Activated T-helper 1 cell treated with Interleukin-2 at 50 U/mL for 16 hours (primary cell): ENCODE measurements around the gene RNASET2.
"Not testable (repeated sequence)": the region's sequence is repeated elsewhere in the genome, so short reads cannot be mapped to it uniquely, and the experiment has no call there.

Source experiments
- DNase-seq: peaks from one replicate; pipeline ENCODE4 v3.0.0-alpha.2; 2020; ENCODE audit warnings: low read depth

Gene RNASET2

DNA sequence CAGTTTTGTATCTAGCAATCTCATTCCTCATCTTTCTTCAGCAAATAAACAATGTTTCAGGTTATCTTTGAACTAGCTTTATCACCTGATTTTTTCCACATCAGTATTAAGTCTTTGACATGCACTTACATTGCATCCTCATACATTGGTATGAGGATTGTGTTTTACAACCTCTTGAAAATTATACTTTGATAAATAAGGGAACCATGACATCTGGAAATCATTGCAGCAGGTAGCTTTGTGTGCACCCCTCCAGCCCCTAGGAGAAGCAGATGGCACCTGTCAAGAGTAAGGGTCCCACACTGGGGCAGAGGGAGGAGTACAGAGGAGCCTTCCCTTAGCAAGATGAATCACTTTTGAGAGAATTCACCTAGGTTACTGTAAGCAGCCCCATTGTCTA lies 13.7 kb upstream of the RNASET2 start:
- DNase-seq, result no peak

DNA sequence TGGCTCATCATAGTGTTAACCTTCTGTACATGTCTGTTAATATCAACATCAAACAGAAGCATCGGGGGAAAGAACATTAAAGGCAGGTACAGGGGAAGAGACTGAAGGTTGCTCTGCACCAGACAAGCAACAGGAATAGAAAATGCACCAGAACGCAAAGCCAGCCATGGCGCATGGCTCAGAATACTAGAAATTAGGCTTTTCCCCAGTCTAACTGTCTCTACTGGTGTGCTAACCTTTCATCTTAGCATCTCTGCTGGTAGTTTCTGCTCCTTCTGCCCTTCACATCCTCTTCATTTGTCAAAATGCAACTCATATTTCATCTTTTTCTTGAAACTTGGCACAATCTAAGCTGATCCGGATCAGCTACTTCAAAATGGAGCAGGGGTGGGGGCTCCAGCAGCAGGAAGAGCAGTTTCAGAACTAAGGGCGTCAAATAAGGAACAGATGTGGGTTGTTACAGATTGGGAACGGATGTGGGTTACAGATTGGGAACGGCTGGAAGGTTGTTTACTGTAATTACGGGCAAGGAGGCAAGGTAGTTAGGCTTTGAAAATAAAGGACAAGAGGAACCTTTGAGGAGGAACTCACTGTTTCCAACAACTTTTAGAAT lies 13.1 kb upstream of the RNASET2 start:
- DNase-seq, result no peak

DNA sequence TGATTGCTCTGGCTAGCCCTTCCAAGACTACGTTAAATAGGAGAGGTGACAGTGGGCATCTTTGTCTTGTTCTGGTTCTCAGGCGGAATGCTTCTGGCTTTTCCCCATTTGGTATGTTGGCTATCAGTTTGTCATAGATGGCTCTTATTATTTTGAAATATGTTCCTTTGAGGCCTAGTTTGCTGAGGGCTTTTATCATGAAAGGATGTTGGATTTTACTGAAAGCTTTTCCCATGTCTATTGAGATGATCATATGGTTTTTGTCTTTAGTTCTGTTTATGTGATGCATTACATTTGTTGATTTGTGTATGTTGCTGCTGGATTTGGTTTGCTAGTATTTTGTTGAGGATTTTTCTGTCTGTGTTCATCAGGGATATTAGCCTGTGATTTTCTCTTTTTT lies 9.9 kb upstream of the RNASET2 start:
- no peak for DNase-seq

DNA sequence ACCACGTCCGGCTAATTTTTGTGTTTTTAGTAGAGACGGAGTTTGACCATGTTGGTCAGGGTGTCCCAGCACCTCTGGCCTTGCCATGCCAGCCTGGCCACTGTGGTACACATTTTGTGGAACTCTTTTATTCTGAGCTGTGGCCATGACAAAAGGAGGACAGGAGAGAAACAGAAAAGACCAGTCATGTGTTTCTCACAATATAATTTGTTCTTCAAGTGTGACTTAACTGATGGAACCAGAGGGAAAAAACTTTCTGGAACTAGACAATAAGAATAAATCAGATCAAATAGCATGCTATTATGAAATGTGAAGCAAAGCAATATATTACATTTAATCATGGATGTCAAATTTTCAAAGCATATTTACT lies 4.2 kb upstream of the RNASET2 start:
- no peak for DNase-seq

DNA sequence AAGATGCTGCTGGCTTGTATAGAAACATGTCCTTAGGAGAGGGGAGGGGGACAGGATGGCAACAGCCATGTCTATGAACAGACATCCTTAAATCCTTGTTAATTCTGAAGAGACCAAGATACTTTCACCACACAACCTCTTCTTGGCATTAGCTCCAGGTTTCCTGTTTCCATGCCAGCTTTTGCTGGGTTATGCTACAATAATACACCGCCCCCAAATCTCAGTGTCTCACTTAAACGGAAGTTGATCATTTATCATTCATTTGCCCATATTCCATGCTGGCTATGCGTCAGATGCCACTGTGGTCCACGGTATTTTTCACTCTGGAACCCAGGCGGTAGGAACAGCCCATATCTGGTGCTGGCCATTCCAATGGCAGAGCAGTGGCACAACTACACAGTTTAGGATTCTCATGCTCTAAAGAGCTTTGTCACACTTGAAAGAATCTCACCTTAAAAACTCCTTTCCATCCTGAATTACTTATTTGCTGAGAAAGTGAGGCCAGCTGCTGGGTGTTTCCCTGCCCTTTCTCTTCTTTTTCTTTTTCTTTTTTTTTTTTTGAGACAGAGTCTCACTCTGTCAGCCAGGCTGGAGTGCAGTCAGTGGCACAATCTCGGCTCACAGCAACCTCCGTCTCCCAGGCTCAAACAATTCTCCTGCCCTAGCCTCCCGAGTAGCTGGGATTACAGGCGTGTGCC lies 3.7 kb upstream of the RNASET2 start:
- DNase-seq, result no peak

DNA sequence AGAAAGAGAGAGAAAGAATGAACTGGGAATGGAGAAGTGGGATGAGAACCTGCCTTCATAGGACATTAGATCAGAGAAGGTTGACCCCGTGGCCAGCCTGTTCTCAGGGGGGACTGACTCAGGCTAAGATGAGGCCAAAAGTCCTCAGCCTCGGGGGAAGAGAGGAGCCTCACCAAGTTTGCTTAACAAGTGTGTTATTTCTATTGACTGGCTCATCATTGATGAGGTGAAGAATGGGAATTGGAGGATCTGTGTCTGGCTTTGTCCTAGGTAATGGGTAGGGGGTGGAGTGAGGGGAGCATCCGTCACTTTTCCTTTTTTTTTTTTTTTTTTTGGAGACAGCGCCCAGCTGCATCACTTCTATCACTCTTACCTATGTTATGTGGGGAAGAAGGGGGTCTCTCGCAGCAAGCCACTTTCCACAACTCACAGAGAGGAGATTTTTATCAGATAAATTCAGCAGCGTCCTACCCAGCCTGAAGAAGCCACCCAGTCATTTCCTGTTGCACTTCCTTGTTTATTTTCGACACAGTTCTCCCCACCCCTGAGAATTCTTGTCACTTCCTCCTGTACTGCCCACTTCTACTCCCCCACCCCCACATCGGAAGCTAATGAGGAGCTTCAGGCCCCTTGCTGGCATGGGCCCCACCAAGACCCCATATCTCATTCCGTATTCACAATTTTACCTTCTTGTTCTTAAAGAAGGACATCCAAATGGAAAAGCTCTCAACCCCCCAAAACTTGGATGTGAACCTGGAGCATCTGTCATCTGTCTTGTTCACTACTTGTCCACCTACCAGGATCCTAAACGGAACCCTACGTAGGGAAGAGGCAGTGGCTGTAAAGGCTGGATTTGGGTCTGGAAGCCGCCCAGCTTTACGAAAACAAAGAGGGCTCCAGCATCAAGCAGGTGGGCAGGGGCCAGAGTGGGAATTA lies 2.8 kb upstream of the RNASET2 start:
- no peak for DNase-seq

DNA sequence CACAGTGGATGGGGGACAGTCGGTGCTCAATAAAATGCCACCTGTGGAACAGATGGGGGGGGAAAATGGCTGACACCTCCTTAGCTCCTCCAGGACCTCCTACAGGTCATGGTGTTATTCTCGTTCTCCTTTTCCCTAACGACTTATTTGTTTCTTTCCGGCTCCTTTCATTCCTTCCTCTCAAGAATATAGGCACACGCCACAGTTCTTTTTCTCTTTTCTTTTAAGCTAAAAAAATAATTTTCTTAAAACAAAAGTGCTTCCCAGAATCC lies 1.4 kb upstream of the RNASET2 start:
- no peak for DNase-seq

DNA sequence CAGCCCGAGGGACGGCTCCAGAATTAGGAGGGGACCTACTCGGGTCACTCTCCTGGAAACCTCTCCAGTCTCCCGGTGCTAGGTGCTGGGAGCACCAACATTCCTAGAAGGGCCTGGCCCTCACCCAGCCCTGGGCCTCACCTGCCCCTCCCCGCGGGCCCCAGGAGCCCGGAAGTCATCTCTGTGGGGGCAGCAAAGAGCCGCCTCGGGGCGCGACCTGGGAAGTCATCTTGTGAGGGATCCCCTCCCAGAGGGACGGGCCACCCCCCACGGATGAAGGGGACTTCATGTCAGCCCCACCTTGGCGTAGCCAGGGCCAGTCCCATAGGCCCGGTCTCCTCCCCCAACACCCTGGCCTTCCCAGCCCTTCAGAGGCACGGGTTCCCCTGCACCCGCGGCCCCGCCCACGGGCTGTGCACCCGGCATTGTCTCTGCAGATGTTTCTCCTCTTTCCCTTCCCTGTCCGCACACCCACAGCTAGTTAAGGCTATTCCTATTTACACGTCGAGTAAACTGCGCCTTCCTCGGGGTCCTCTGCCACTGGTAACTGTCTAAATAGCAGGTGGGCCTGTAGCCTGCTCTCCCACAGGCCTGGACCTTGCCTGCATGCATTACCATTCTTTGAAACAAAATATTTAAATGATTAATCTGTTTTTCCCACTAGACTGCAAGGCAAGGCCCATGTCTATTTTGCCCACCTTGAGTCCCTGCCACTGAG lies 896 bp upstream of the RNASET2 start:
- no peak for DNase-seq

DNA sequence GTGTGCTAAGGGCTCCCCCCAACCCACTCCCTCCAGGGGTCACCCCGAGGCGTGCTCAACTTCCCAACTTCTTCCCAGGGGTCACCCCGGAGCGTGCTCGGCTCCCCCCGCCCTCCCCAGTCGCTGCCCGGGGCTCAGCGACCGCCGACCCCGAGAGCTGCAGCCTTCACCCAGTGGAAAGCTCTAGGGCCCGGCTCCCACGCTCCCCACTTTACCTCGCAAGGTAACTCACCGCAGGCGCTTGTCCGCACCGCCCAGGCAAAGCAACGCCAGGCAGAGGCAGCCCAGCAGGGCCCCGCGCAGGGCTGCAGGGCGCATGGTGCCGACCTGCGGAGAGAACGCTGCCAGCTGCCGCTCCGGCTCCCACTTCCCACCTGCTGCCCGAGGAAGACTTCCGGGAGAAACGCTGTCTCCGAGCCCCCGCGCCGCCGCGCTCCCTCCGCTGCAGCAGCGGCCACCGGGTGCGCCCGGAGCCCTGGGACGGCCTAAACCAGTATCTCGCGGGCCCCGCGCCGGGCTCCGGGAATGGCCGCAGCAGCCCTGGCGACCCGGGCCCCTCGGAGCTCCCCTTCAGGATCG lies 396 bp downstream of the RNASET2 start:
- no peak for DNase-seq

DNA sequence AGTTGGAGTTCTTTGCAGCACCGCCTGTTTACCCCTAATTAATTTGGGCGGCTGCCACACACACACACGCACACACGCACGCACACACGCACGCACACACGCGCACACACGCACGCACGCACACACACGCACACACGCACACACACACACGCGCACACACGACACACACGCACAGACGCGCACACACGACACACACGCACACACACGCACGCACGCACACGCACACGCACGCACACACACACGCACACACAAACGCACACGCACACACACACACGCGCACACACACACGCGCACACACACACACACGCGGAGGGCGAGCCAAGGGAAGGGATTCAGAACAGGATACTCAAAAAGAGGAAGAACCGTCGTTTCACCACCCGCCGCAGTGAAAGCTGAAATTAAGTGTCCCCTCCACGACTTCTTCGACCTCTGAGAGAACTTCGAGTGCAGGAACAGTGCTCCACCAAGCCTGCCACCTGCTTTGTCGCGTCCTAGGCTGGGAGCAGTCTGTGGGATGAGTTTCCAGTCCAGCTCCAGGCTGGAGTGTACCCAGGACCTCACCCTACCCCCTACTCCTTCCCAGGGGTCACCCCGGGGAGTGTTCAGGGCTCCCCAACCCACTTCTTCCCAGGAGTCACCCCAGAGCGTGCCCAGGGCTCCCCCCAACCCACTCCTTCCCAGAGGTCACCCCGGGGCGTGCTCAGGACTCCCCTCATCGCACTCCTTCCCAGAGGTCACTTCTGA lies 1.1 kb downstream of the RNASET2 start:
- no peak for DNase-seq

DNA sequence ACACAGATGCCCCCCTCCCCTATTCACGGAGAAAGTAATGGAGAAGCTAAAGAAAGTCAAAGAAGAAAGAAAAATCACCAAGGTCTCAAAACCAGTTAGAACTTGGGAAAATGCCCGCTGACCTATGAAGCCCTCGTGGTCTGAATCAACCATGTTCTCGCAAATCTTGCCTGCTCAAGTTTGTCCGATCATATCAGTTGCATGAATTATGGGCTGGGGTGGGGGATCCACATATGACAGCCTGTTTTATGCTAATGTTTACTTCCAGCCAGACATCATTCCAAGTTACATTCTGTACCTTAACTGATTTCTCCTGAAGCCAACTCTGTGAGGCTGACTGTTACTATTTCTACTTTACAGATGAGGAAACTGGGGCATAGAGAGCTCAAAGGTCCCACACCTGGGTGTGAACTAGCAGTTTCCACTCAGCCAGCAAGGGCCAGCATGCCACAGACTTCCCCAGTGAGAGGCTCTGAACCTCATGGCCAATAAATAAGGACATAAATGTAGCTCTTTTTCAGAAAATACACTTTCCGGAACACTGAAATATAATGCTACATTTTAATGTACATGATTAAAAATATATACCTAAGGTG lies 2.1 kb downstream of the RNASET2 start:
- no peak for DNase-seq

DNA sequence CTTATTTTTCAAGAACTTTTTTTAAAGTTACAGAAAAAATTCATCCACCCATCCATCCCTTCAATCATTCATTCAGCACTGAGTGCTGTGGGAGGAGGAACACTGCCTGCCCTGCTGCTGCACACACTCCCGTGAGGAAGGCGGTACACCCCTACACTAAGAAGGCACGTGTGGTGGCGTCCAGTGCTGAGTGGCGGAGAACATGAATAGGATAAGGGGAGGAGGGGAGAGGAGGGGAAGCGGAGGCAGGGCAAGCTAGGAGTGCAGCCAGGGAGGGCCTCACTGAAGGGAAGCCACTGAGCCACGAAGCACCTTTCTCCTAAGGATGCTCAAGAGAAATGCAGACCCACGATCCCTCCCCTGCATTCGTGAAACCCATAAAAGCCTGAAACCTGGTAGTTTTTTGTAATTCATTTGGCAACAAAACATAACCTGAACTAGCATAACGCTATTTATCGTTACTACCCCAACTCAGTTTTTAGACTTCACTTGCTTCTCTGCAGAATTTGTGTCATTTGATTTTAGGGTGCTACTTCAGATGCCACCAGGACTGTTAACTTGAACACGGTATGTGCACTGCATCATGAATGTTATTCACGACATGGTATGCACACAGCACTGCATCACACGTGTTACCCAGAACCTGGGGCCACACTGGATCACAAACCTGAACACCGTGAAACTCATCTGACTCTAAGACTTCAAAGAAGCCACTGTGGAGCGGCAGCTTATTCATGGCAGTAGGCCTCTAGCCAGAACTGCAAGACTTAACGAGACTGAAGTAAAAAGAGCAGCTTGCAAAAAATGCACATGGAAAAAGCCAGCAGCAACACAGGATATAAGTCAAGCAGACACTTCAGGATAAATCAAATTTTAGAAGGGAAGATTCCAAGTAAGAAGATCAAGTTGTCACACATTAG lies 3.5 kb downstream of the RNASET2 start:
- no peak for DNase-seq

DNA sequence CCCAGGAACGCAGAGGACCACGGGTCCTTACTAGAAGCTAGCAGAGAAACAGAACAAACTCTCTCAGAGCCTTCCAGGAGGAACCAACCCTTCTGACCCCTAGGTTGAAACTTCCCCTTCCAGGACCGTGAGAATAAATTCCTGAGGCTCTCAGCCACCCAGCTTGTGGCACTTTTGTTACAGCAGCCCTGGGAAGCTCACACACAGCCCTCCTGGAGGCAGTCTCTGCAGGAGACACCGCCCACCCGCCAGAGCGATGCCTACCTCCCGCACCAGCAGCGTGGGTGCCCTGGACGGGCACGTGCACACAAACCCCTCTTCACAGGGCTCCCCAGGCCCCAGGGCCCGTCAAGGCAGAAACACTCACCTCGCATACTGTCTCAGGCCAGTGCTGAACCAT lies 4.2 kb downstream of the RNASET2 start:
- no peak for DNase-seq

DNA sequence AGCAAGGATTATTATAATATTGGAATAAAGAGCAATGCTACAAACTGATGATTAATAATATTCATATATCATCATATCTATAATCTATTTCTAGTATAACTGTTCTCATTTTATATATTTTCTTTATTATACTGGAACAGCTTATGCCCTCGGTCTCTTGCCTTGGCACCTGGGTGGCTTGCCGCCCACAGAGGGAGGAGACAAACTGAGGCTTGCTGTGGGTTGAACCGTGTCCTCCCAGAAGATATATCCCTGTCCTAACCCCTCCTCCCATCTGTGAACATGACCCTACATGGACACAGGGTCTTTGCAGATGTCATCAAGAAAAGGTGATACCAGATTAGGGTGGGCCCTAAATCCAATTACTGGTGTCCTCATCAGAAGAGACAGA lies 4.7 kb downstream of the RNASET2 start:
- no peak for DNase-seq

DNA sequence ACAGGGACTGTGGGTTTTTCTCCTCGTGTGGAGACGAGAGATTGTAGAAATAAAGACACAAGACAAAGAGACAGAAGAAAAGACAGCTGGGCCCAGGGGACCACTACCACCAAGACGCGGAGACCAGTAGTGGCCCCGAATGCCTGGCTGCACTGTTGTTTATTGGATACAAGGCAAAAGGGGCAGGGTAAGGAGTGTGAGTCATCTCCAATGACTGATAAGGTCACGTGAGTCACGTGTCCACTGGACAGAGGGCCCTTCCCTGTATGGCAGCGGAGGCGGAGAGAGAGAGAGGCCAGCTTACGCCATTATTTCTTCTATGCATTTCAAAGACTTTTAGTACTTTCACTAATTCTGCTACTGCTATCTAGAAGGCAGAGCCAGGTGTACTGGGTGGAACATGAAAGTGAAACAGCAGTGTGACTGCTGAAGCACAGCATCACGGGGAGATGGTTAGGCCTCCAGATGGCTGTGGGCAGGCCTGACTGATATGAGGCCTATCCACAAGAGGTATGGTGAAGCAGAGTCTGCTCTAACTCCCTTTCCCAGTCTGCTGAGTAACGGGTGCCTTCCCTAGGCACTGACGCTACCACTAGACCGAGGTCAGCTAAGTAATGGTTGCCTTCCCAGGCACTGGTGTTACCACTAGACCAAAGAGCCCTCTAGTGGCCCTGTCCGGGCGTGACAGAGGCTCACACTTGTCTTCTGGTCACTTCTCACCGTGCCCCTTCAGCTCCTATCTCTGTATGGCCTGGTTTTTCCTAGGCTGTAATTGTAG lies 5.3 kb downstream of the RNASET2 start:
- DNase-seq, result not testable (repeated sequence)

DNA sequence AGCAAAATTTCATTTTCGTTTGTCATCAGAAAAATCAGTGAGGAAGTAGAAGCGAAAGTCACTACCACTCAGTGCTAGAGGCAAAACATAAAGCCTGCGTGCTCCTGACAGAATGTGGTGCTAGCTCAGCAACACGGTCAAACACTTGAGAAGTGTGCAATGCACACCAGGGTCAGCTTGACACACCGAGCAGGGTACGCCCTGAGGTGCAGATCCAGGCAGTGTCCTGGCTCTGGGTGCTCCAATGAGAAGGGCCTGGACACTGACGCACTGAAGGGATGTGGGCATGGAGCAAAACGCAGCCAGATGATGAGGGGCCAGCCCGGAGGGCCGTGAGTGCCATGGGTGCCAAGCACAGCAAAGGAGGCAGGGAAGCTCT lies 5.9 kb downstream of the RNASET2 start:
- no peak for DNase-seq

DNA sequence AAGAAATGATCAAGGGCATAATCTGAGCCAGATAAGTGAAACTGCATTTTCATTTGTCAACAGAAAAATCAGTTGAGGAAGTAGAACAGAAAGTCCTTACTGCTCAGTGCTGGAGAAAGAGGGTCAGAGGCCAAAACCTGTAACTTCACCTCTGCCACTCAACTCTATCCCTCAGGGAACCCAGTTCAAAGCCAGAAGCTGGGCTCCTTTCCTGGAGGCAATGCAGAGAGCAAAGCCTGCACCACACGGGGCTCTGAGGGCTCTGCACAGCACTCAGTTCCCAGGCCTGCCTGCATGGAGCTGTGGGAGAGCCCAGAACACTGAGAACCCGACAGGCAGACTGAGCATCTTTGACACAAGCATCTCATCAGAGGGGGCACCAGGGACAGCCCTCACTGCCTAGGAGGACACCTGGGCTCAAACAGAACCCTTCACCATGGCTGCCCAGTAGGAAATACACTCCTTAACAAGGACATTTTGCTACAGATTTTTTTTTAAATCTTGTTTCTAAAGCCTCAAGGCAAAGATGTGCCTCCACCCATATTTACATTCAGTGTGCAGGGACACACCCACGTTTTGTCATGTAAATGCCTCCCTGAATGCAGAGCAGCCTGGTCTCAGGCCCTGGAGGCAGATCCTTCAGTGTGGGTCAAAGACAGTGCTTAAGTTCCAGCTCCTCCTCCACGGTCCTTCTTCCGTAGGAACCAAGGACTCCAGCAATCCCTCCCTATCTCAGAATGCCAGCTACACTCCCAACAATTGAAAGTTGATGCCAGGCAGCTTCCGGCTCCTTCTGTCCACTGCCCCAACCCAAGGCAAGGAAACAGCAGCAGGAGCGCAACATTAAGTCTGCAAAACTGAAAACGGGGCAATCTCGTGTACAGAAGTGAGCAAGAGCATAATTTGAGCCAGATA lies 6.6 kb downstream of the RNASET2 start:
- no peak for DNase-seq

DNA sequence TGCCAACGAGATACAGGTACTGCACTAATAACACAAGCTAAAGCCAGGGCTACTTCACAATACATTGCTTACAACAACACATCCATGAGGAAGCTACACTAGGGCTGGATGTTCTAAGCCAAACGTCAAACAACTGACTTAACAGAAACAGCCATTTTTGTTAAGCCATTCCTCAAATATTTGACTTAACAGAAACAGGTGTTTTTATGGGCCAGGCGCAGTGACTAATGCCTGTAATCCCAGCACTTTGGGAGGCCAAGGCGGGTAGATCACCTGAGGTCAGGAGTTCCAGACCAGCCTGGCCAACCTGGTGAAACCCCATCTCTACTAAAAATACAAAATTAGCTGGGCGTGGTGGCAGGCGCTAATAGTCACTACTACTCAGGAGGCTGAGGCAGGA lies 7.6 kb downstream of the RNASET2 start:
- not testable (repeated sequence) for DNase-seq
